ENCODE results near the gene TMEM18. TPM values are rescaled to one million over a fixed set of nuclear protein-coding genes. Genes with fewer than 3 reads are reported as not detected.

Gene TMEM18
- total RNA-seq, 4 donors from 2014 or later: 7.3 to 23.7 (median 17.8) TPM

GRCh38 chr2:681312-681711 lies 4.1 kb upstream of the TMEM18 start:
- no peak for TF ChIP-seq POLR2A (IDR thresholded peaks at IDR 0.05)
- TF ChIP-seq, protein P1, sequence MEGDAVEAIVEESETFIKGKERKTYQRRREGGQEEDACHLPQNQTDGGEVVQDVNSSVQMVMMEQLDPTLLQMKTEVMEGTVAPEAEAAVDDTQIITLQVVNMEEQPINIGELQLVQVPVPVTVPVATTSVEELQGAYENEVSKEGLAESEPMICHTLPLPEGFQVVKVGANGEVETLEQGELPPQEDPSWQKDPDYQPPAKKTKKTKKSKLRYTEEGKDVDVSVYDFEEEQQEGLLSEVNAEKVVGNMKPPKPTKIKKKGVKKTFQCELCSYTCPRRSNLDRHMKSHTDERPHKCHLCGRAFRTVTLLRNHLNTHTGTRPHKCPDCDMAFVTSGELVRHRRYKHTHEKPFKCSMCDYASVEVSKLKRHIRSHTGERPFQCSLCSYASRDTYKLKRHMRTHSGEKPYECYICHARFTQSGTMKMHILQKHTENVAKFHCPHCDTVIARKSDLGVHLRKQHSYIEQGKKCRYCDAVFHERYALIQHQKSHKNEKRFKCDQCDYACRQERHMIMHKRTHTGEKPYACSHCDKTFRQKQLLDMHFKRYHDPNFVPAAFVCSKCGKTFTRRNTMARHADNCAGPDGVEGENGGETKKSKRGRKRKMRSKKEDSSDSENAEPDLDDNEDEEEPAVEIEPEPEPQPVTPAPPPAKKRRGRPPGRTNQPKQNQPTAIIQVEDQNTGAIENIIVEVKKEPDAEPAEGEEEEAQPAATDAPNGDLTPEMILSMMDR (IDR thresholded peaks at IDR 0.05): no peak
- no peak for DNase-seq
- Histone ChIP-seq H3K9me3 (peaks cover 0 to 16% (median 5%) of the 10 kb centered on the region in 3 donors), H3K27me3 (no peaks in the 10 kb centered on the region), H3K4me3 (no peak overlapping the region), H3K27ac (no peak overlapping the region), H3K36me3 (no peaks in the 10 kb centered on the region), H3K4me1 (peaks cover under 1 to 10% (median 2%) of the 10 kb centered on the region in 3 donors)
- 75% methylated on average over 10 to 11 of the region's 11 CpGs for WGBS, 2 donors
- intact Hi-C loops (cut with DNase I): no loop called here

- intact Hi-C loops (cut with DNase I): no loop called here
- no peak for DNase-seq
- Histone ChIP-seq H3K36me3 (no peaks in the 10 kb centered on the region), H3K27ac (no peak overlapping the region), H3K27me3 (no peaks in the 10 kb centered on the region), H3K4me1 (peaks cover 3 to 18% (median 10%) of the 10 kb centered on the region in 3 donors), H3K4me3 (no peak overlapping the region), H3K9me3 (peaks cover 0 to 10% (median 5%) of the 10 kb centered on the region in 3 donors)
- no peak for TF ChIP-seq POLR2A (IDR thresholded peaks at IDR 0.05)
- TF ChIP-seq, protein P1 (IDR thresholded peaks at IDR 0.05): no peak
- 79 to 94% methylated on average over 4 to 8 of the region's 8 CpGs for WGBS, 2 donors
Observed at GRCh38 chr2:680496-680895, 3.3 kb upstream of the TMEM18 start.

DNA sequence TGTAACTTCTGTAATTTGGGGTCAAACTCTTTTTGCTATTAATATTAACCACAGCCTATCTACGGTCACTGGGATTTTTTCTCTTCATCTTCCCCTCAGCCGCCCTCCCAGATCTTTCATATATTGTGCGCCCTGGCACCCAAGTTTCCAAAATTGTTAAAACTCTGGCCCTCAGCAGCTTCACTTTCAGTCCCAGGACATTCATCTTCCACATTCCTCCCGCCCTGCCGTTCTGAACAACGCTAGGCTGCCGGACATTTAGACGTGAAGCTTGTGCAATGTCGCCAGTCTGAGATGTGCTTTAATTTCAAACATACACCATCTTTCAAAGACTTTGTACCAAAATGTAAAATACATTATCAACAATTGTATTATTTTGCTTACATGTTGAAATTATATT lies 1.8 kb upstream of the TMEM18 start:
- DNase-seq: no peak
- intact Hi-C loops (cut with DNase I): no loop called here
- Histone ChIP-seq H3K27me3 (no peaks in the 10 kb centered on the region), H3K36me3 (peaks cover 0 to 9% (median 4%) of the 10 kb centered on the region in 3 donors), H3K4me1 (peaks cover 3 to 26% (median 10%) of the 10 kb centered on the region in 3 donors), H3K4me3 (no peak overlapping the region), H3K27ac (no peak overlapping the region), H3K9me3 (peaks cover 0 to 5% (median 0%) of the 10 kb centered on the region in 3 donors)
- WGBS, 2 donors: 91 to 95% methylated on average over 9 of the region's 9 CpGs
- TF ChIP-seq POLR2A (IDR thresholded peaks at IDR 0.05): no peak
- TF ChIP-seq, protein P1 (IDR thresholded peaks at IDR 0.05): no peak

GRCh38 chr2:677959-678550 lies 849 bp upstream of the TMEM18 start:
- Histone ChIP-seq H3K27ac (peak overlapping the region; percentile 96 to 99 (median 99)), H3K27me3 (no peaks in the 10 kb centered on the region), H3K9me3 (no peaks in the 10 kb centered on the region), H3K36me3 (peaks cover 3 to 16% (median 4%) of the 10 kb centered on the region in 3 donors), H3K4me3 (peak overlapping the region; percentile 76 to 88 (median 86)), H3K4me1 (peaks cover 3 to 30% (median 10%) of the 10 kb centered on the region in 3 donors)
- WGBS, 2 donors: 57 to 63% methylated on average over 9 of the region's 9 CpGs
- TF ChIP-seq, protein P1 (IDR thresholded peaks at IDR 0.05): no peak
- no peak for DNase-seq
- intact Hi-C loops (cut with DNase I): no loop called here

DNA sequence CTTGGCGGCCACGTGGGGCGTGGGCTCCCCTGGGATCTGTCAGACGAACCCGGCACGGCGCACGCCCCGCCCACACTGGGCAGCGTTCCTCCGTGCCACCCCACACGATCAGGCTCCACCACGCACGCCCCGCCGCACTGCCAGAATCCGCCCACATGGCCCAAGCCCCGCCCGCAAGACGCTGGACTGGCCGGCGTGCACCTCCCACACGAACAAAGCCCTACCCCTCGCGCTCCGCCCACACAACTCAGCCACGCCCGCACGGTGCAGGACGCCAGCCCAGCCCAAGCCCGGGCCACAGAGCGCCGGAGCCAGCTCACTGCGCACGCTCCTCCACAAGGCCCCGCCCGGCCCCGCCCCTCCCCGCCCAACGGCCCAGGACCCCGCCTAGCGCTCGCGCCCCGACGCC lies 555 bp downstream of the TMEM18 start:
- TF ChIP-seq, protein P1 (IDR thresholded peaks at IDR 0.05): peak in 1 of 6 experiments; percentile 9
- TF ChIP-seq POLR2A (IDR thresholded peaks at IDR 0.05): no peak
- DNase-seq: peak; percentile 99
- 0% methylated on average over 5 of the region's 46 CpGs; no CpG with 5 or more reads in 1 of the 2 donors for WGBS, 2 donors
- H3K36me3 ChIP-seq: peaks cover 3 to 30% (median 6%) of the 10 kb centered on the region in 3 donors
- intact Hi-C loops (cut with DNase I): no loop called here
- H3K9me3 ChIP-seq: no peaks in the 10 kb centered on the region
- H3K27ac ChIP-seq: peak overlapping the region; percentile 96 to 99 (median 99)
- no peaks in the 10 kb centered on the region for H3K27me3 ChIP-seq
- H3K4me1 ChIP-seq: peaks cover 3 to 30% (median 10%) of the 10 kb centered on the region in 3 donors
- peak overlapping the region; percentile 76 to 88 (median 86) for H3K4me3 ChIP-seq
